Coronary artery (tissue), 2 donors: Measurements from ENCODE around the gene KRIT1.
A peak's percentile ranks its signal among the peaks of the same experiment; 100 is the strongest.

Source experiments
- DNase-seq: peaks from one replicate; pipeline ENCODE4 v3.0.0-alpha.2; 2017; ENCODE audit warnings: low spot score
- H3K27ac ChIP-seq, 2 donors: fragments of 200-600 bp; sonication (generic); one replicate each; pipeline ENCODE4 v1.5.1; 2016 to 2019
- H3K4me3 ChIP-seq: fragments of 200-600 bp; sonication (generic); 2 replicates; pipeline ENCODE4 v1.5.1; 2016; ENCODE audit warnings: mild to moderate bottlenecking, moderate library complexity
- CTCF ChIP-seq: fragments of 200-600 bp; sonication (generic); IDR thresholded peaks from one replicate; pipeline ENCODE4 v1.5.1; 2019; ENCODE audit warnings: antibody characterized with exemption

KRIT1 gene

GRCh38 chr7:92251181-92251580, 5.5 kb upstream of the KRIT1 start:
- no peak for TF ChIP-seq CTCF
- DNase-seq = no peak

GRCh38 chr7:92250603-92251002, 4.9 kb upstream of the KRIT1 start:
- no peak for TF ChIP-seq CTCF
- no peak overlapping the region for H3K4me3 ChIP-seq
- no peak for DNase-seq
- H3K27ac ChIP-seq = no peak overlapping the region

More at GRCh38 chr7:92251181-92251580, 5.5 kb upstream of the KRIT1 start:
- no peak overlapping the region for H3K4me3 ChIP-seq
- H3K27ac ChIP-seq = no peak overlapping the region

- TF ChIP-seq CTCF = no peak
- Histone ChIP-seq H3K27ac (peak overlapping the region; percentile 94), H3K4me3 (peak overlapping the region; percentile 91)
- peak; percentile 73 for DNase-seq
Measured at GRCh38 chr7:92246360-92247101, 817 bp upstream of the KRIT1 start.

- DNase-seq = no peak
- TF ChIP-seq CTCF = no peak
- Histone ChIP-seq H3K4me3 (peak overlapping the region; percentile 91), H3K27ac (peak overlapping the region; percentile 94)
Measured at GRCh38 chr7:92244808-92245486, 767 bp downstream of the KRIT1 start.

GRCh38 chr7:92242972-92243371, 2.7 kb downstream of the KRIT1 start:
- Histone ChIP-seq H3K4me3 (no peak overlapping the region), H3K27ac (no peak overlapping the region)
- no peak for DNase-seq
- TF ChIP-seq CTCF = no peak

- DNase-seq = no peak
- TF ChIP-seq CTCF = no peak
- Histone ChIP-seq H3K27ac (no peak overlapping the region), H3K4me3 (no peak overlapping the region)
Measured at GRCh38 chr7:92230547-92230946, 15.2 kb downstream of the KRIT1 start.

GRCh38 chr7:92228742-92229141, 17.0 kb downstream of the KRIT1 start:
- Histone ChIP-seq H3K27ac (no peak overlapping the region), H3K4me3 (no peak overlapping the region)
- no peak for DNase-seq
- no peak for TF ChIP-seq CTCF
